ENCODE data around the gene DICER1. TPM values are rescaled to one million over a fixed set of nuclear protein-coding genes. Genes with fewer than 3 reads are reported as not detected.
A peak's percentile ranks its signal among the peaks of the same experiment; 100 is the strongest.

Gene DICER1
- total and polyA plus RNA-seq, 2 donors (not counting 1 experiment from before 2014, with no cell fraction given), result 15.4 to 90.4 TPM

- H3K4me3 Mint-ChIP-seq, result peak overlapping the region; percentile 44
- H3K4me1 ChIP-seq (ENCODE audit: control insufficient read depth in 2 of 2, insufficient read depth in 2 of 2, low read length in 2 of 2), result peaks cover 26 to 40% of the 10 kb centered on the region in 2 donors
- peaks cover 39% of the 10 kb centered on the region for H4K20me1 ChIP-seq (ENCODE audit: control insufficient read depth, insufficient read depth, low read length, poor library complexity, severe bottlenecking)
Measured at GRCh38 chr14:95140060-95140858, 17.1 kb downstream of the DICER1 start.

More at GRCh38 chr14:95140060-95140858, 17.1 kb downstream of the DICER1 start:
- peaks cover 74% of the 10 kb centered on the region for H3K4me1 Mint-ChIP-seq
- peaks cover 92% of the 10 kb centered on the region for H3K79me2 ChIP-seq (ENCODE audit: control insufficient read depth, insufficient read depth, low read length)
- H3K27me3 Mint-ChIP-seq, result no peaks in the 10 kb centered on the region
- peak overlapping the region in 1 of 2 donors; percentile 82 for H3K27ac ChIP-seq (ENCODE audit: low read length in 2 of 2)
- peaks cover 0 to 11% (median 0%) of the 10 kb centered on the region in 3 donors for H3K9me3 ChIP-seq (ENCODE audit: control extremely low read depth in 1 of 3, control insufficient read depth in 2 of 3, insufficient read depth in 1 of 3, low read length in 2 of 3)
- H3K36me3 ChIP-seq (replicated peaks in 1 of 2; ENCODE audit: control extremely low read depth in 1 of 2, control insufficient read depth in 1 of 2, extremely low read depth in 1 of 2, insufficient read depth in 2 of 2, low read length in 1 of 2), result peaks cover 2 to 4% of the 10 kb centered on the region in 2 experiments
- ATAC-seq (ENCODE audit: low read depth) (peak; percentile 61), DNase-seq (peak; percentile 22)
- WGBS (ENCODE audit: insufficient coverage), result no CpG with 5 or more reads among the region's 5 CpGs
- peak overlapping the region; percentile 68 for H3K27ac Mint-ChIP-seq
- ChIA-PET POLR2A (no interaction called here), CTCF (interaction anchor here (1.0 to 1.2 kb wide), 3 partner anchors 18 to 388 kb away, joined by 3 to 5 read pairs (median 3); no protein-coding TSS in a partner anchor)
- H3K4me3 ChIP-seq (ENCODE audit: control extremely low read depth in 1 of 5, extremely low read depth in 1 of 5, insufficient read depth in 1 of 5, low read depth in 2 of 5, low read length in 4 of 5), result peak overlapping the region in 1 of 5 experiments; percentile 22
- no peaks in the 10 kb centered on the region for H3K27me3 ChIP-seq (replicated peaks in 1 of 4; ENCODE audit: control extremely low read depth in 1 of 4, control insufficient read depth in 3 of 4, insufficient read depth in 4 of 4, low read length in 3 of 4)
- no peak for TF ChIP-seq CTCF (IDR thresholded peaks at IDR 0.05)
- no peak for TF ChIP-seq EZH2 (IDR thresholded peaks at IDR 0.05; ENCODE audit: borderline replicate concordance, insufficient read depth, low read depth, low read length, poor library complexity, severe bottlenecking)
- H3K9ac ChIP-seq (ENCODE audit: low read length), result peak overlapping the region; percentile 33
- H3K4me2 ChIP-seq (replicated peaks; ENCODE audit: low read depth, low read length, poor library complexity, severe bottlenecking), result peak overlapping the region; percentile 65
- peaks cover 6% of the 10 kb centered on the region for H3K9me3 Mint-ChIP-seq (ENCODE audit: insufficient read depth)
- H2AFZ ChIP-seq (ENCODE audit: insufficient read depth, low read depth, low read length, poor library complexity, severe bottlenecking), result no peak overlapping the region
- intact Hi-C loops (cut with micrococcal nuclease), result loop anchor here (5.0 to 10.0 kb wide), 2 partner anchors 127 to 1355 kb away; no protein-coding TSS in a partner anchor

All from B cell (primary cell).